HG03558 (cell line): ENCODE measurements around the gene NCL.

ENCODE experiments used
- ATAC-seq: cut with Tn5 transposase; IDR thresholded peaks from one replicate; pipeline ENCODE4 v1.9.1; 2021; ENCODE audit warnings: moderate number of reproducible peaks; ENCODE audit not compliant: unreplicated experiment; ENCODE audit errors: extremely low read depth

The NCL gene, protein sequence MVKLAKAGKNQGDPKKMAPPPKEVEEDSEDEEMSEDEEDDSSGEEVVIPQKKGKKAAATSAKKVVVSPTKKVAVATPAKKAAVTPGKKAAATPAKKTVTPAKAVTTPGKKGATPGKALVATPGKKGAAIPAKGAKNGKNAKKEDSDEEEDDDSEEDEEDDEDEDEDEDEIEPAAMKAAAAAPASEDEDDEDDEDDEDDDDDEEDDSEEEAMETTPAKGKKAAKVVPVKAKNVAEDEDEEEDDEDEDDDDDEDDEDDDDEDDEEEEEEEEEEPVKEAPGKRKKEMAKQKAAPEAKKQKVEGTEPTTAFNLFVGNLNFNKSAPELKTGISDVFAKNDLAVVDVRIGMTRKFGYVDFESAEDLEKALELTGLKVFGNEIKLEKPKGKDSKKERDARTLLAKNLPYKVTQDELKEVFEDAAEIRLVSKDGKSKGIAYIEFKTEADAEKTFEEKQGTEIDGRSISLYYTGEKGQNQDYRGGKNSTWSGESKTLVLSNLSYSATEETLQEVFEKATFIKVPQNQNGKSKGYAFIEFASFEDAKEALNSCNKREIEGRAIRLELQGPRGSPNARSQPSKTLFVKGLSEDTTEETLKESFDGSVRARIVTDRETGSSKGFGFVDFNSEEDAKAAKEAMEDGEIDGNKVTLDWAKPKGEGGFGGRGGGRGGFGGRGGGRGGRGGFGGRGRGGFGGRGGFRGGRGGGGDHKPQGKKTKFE

DNA sequence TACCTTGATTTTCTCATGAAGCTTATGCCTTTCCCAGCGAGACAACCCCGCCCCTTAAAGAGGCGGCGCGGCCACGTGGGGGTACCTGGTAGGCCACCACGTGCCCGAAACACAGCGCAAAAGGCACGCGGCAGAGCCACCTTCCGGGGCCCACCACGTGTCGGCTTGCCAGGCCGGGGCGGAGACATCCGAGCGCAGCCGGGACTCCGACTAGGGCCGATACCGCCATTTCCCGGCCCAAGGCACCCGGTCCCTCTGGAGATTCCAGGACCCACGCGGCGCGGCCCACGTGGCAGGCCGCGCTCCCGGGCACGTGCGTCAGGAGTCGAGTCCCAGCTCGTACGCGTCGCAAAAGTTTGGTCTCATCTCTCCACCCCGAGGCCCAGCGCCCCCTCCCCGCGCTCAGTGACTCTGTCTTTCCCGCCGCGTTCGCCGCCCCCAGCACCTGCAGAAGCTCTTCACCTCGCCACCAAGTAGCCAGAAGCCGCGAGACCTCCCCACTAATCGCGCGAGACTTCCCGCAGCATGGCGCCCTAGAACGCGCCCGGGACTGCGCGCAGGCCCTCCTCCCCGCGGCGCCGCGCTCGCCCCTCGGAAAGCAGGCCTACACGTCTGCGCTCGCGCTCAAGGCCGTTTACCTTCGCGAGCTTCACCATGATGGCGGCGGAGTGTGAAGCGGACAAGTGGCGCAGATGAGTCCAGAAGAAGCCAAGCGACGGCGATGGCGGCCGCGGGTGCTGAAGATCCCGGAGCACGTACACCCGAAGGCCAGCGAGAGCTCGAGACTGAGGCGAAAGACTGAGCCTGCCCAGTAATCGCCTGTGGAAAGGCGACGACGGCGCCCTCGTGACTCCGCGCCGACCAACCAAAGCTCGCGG, at the start of gene NCL:
NCL (minus strand) TSS at position 787 of the 878 bp plus-strand sequence; CDS start at position 656, 131 bp downstream.
- peak; percentile 61 for ATAC-seq

DNA sequence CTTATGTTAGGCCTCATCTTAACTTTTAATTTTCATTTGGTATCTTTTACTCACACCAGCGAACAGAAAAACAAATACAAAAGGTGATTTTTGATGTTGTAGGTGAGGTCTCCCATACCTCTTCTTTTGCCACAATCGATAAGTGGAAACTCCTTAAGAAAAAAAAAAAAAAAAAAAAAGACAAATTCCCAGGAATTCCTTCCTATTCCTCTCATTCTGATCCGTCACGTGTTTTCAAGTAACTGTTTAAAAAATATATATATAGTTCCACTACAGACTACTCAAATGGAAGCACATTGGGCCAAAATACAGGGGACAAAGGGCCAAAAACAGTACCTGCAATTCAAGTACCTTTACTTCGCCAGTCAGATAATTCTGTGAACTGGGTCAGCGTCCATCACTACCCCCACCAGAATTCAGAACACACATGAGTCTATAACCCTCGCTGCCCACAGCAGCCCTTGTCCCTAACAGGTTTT, 49.5 kb upstream of the NCL start:
- ATAC-seq: no peak

DNA sequence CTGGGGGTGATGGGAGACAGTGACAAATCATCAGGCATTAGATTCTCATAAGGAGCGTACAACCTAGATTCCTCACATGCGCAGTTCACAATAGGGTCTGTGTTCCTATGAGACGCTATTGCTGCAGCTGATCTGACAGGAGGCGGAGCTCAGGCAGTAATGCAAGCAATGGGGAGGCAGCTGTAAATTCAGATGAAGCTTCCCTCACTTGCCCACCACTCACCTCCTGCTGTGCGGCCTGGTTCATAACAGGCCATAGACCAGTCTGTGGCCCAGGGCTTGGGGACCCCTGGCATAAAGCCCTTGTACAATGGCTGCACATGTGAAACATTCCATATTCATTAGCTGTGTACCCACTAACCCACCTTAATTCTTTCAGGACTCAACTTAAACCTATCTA, 47.9 kb upstream of the NCL start:
- no peak for ATAC-seq

DNA sequence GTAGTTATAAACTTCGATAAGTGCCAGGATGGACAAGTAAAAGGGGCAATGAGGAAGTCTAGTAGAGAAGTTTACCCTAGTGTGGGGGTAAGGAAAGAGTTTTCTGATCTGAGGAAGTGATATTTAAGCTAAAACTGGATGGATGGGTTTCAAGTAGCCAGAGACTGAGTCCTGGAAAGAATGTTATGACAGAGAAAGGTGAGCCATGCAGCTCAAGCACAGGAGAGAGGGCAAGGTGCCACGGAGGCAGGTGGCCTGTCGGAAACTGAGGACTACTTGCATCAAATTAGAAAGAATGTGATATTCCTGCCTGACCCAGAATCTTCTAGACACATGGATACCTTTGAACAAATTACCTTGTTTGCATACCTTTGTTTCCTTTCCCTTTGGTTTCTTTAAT, 39.5 kb upstream of the NCL start:
- no peak for ATAC-seq

DNA sequence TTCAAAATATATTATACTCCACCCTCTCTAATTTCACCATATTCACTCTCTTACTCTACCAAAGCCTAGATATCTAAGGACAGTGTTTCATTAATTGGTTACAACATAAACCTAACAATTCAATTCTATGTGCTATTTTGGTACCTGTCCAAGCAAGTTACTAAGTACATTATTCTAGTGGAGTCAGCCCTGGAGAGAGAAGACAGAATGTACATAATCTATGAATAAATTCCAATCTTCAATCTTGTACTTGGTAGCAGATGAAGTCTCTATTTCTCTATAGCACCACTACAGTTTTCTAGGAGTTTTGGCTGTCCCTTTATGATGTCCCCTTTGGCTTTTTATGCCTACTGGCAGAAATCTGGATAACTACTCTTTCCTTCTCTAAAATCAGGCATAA, 38.3 kb upstream of the NCL start:
- no peak for ATAC-seq

DNA sequence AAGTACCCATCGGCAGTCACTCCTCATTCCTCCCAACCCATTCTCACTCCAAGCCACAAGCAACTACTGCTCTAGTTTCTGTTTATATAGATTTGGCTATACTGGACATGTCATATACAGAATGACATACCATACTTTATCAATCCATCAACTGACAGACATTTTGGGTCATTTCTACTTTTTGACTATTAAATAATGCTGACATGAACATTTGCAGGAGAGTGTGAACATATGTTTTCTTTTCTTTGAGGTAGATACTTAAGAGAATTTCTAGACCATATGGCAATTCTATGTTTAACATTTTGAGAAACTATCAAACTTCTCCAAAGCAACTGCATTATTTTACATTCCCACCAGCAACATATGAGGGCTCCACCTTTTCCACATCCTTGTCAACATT, 33.4 kb upstream of the NCL start:
- no peak for ATAC-seq

DNA sequence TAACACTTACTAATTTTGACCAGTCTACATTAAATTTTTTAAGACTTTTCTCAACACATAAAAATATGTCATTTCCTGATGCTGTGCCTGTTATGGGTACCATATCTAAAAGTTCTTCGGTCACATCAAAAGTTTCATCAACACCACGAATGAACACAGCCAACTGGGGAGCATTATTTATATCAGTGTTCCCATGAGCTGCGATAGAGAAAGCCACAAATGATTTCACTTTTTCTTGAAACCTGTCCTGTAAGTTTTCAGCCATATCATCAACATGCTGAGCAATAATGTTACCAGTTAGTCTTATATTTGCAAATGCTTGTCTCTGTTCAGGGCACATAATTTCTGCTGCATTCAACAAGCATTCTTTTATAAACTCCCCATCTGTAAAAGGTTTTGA, 30.4 kb upstream of the NCL start:
- ATAC-seq: no peak

DNA sequence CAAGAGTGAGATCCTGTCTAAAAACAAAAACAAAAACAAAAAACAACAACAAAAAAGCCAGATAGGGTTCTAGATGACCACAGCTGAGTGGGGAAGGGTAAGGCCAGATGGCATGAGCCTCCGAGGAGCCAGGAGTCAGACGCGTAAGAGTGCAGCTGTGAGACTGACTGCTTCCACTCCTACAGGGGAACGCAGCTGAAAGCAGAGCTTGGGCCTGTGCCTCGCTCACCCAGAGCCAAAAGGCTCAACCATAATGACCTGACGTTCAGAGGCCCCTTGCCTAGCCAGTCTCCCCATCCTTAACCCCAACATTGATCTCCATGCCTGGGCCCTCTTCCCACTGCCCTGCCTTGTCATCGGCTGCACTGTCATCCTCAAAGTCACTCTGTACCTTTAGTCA, 26.5 kb upstream of the NCL start:
- ATAC-seq: no peak

DNA sequence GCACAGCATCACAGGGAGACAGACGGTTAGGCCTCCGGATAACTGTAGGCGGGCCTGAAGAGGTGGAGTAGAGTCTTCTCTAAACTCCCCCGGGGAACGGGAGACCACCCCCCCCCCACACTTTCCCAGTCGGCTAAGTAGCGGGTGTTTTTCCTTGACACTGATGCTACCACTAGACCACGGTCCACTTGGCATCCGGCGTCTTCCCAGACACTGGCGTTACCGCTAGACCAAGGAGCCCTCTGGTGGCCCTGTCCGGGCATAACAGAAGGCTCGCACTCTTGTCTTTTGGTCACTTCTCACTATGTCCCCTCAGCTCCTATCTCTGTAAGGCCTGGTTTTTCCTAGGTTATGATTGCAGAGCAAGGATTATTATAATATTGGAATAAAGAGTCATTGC, 25.7 kb upstream of the NCL start:
- ATAC-seq: no peak

DNA sequence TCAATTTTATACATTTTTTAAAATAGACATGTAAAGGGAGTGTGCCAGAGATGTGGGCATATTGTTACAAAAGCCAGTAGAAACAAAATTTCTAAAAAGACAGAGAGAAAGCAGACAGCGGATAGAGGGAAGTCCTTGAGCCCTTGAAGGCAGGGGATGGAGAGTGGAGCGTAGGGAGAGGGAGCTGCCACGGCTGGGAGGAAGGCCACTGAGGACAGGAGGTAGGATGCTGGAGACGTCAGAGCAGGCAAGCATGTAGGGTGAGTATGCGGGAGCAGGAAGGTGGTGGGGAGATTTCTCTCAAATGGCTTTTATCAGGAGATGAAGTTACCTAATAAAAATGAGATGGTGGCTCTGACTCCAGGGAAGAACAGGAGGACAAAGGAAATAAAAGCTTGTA, 24.0 kb upstream of the NCL start:
- no peak for ATAC-seq

DNA sequence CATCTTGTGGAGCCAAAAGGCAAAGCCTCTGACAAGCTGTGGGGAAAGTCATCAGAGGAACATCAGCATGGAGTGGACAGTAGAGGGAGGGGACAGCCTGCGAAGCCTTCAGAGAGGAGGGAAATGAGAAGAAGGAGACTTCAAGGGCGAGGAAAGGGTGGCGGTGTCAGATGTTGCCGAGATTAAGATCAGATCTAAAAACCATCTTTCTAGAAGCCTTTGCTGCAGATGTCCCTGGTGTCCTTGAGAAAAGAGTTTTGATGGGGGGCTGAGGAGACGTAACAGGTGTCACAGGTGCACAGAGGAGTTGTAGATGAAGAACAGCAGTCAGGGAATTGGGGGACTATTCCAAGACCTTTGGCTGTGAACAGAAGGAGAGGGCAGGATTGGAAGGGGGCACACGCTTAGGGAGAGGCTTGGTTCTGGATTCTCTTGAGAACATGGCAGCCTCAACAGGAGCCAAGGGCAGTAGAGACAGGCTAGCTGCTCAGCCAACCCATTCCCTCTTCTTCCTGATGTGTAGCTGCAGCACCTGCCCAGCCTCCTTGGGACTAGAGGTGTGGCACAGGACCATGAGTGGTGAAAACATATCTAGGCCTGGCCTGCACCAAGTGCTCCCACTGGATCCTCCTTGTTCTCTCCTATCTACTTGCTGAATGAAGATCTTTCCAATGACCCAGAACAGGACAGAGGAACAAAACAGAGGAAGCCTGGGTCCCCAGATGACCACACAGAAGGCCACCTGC, 22.7 kb upstream of the NCL start:
- ATAC-seq: no peak

DNA sequence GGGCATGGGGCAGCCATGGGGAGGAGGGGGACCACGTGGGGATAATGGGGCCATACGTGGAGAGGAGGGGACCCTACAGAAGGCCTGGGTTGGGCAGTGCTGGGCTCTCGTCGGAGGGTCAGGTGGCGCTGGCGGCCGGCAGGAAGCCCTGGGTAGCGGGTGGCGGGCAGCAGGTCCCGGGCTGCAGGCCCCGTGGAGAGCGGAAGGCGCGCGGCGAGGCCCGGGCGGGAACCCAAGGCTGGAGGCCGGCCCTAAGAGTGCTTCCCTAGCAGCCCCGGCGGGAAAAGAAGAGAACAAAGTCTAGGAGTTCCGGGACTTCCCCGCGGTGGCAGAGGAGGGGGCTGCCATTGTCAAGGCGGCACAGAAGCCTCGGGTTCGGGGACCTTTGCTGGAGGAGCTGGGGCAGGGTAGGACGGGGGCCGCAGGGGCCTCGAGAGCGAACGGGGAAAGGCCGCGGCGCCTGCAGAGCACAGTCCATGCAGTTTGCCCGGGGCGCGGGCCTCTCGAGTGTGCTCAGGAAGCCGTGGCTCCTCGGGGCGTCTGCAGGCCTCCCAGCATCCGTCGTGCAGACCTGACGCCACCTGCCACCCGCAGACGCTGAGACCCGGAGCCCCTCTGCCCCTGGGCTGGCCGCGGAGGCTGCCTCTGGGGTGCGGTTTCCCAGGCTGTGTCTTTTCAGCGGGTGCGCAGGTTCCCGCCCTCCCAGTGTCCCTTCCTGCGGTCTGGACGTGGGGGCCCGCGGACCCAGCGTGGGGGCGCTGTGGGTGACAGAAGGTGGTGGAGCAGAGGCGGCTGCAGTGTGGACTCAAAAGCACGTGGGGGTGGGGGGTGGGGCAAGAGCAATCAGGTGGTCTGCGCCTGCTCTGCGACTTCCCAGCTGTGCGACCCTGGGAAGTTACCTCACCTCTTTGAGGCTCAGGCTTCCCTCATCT, 19.4 kb upstream of the NCL start:
- ATAC-seq: no peak

DNA sequence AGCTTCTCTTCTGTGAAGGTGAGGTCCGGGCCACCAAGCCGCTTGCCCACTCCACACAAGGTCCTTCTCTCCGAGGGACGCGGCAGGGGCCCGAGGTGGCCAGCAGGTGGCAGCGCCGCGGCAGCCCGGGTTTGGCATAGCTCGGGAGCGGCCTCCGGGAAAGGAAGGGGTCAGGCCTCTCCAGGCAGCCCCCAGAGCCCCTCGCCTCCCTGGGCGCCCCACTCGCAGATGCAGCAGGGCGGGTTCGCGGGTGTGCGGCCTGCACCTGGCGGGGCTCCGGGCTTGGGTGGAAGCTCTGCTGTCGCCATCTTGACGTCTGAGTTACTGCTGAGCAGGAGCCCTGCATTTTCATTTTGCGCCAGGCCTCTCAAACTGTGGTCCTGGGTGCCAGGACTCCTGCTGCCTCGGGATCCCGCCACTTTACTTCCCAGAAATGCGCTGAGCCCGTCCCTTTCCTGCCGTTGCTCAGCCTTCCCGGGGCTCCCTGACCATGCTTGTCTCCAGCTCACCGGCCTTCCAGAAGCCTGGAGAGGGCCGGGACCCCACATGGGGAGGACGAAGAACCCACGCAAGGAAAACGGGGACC, 18.6 kb upstream of the NCL start:
- ATAC-seq: no peak

DNA sequence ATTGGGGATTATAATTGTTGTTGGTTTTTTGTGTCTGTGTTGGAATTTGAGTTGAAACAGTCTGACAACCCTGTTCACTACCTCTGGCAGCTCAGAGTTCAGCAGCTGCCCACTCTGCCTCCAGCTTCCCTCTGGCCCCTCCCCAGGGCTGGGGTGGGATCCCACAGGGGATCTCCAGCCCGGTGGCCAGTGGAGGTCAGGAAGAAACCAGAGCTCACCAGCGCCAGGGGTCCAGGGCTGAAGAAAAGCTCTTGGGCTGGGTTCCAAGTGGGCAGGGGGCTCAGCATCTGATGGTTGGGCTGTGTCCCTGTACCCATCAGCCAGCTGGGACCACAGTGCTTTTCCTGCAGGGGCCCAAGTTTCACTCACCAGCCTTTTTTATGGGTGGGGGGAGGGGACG, 16.5 kb upstream of the NCL start:
- ATAC-seq: no peak

DNA sequence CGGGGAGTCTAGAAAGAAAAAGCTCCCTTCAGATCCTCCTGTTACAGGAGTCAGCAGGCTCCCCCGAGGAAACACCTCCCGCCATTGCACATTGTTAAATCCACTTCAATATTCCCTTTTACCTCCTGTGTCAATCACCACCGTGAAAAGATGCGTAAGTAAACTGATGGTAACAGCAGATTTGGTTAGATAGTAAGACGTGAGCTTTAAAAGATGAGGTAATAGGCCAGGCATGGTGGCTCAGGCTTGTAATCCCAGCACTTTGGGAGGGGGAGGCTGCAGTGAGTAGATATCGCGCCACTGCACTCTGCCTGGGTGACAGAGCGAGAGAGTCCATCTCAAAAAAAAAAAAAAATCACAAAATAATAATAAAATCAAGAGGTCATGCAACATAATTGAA, 15.2 kb upstream of the NCL start:
- no peak for ATAC-seq

DNA sequence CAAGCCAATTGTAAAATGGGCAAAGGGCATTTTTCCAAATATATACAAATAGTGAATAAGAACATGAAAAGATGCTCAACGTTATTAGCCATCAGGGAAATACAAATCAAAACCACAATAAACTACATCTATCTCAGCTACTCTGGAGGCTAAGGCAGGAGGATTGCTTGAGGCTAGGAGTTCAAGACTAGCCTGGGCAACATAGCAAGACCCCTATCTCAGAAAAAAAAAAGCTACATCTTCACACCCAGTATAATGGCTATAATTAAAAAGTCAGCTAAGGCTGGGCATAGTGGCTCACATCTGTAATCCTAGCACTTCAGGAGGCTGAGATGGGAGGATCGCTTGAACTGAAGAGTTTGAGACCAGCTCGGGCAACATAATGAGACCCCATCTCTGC, 12.6 kb upstream of the NCL start:
- ATAC-seq: no peak

DNA sequence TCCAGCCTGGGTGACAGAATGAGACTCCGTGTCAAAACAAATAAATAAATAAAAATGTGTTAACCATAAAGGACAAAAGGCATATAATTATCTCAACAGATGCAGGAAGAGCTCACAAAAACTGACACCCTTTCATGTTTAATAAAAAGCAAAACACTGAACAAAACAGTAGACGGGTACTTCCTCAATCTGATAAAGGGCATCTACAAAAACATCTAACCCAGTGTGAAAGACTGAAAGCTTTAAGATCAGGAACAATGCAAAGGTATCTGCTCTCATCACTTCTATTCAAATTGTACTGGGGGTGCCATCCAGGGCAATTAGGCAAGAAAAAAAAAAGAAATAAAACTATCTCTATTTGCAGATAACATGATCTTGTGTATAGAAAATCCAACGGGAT, 11.7 kb upstream of the NCL start:
- ATAC-seq: no peak

DNA sequence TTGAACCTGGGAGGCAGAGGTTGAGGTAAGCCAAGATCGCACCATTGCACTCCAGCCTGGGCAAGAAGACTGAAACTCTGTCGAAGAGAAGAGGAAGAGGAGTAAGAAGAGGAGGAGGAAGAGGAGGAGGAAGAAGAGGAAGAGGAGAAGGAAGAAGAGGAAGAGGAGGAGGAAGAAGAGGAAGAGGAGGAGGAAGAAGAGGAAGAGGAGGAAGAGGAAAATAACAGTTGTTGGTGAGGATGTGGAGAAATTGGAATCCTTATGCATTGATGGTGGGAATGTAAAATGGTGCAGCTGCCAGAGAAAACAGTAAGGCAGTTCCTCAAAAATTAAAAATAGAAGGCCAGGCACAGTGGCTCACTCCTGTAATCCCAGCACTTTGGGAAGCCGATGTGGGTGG, 8.5 kb upstream of the NCL start:
- no peak for ATAC-seq
